CD4-positive, alpha-beta T cell treated with Interleukin-17A for 1 hour (primary cell): ENCODE measurements around the gene ASIC3.

Source experiments
- DNase-seq: peaks from one replicate; pipeline ENCODE4 v3.0.0-alpha.2; 2020

The ASIC3 gene

DNA sequence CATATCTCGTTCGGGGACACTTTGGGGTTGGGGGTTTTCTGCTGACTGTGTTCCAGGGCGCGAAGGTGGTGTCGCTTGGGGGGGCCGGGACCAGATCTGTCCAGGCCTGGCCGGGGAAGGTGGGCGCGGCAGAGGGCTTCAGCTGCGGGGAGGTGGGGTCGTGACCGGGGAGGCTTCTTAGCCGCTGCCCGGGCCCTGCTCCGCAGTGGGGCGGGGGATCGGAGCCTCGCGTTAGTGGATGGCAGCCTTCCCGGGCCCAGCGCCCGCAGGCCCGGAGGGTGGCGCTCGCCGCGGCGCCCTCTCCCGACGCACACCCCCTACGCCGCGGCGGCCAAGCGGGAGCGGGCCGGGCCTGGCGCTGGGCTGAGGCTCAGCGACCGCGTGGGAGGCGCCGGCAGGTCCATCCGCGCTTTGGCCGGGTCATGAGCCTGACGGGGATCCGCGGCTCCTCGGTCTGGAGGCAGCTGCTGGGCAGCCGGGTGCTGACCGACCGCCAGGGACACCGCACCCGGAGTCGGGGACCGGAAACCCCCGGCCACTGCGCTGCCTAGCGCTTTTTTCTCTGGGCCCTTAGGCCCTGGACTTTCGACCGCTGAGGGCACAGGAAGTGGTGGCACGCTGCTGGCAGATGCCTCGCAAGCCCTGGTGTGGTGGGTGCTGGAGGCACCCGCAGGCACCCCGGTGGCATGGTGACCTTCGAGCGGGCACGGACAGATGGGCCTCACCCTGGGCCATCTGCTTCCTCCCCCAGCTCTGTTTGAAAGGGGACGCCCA is 39.1 kb downstream of the ASIC3 start:
- DNase-seq, result peak; percentile 35

DNA sequence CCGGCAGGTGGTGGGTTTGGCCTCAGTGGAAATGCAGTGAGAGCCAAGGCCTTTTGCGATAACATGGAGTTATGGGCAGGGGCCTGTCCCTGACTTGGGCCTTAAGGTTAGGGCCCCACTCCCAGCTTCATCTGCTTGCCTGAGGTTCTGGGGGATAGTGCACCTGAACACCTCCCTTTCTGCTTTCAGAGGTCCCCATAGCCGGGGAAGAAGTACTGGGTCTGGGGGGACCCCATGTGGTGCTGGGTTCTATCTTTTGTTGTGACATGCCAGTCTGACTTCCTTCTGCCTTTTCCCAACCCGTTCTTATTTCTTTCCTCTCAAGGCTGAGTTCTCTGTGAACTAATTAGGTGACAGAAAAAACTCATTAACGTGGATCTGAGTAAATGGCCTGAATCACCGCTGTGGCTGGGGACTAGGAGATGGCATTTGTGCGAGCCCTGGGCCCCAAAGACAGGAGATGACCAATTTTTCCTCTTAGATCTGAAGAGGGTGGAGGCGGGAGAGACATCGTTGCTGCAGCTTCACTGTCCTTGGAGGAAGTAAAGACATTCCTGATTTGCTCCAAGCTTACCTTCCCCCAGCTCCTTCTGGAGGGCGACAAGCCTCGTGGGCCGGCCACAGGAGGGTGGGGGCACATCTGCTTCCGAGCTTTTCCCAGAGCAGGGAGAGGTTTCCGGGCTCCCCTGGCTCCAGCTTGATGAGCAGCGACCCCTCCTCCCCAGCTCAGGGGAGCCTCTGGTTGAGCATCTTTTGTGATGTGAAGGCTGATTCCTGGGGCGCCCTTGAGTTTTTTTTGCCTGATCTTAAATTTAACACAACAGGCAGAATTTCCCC is 39.9 kb downstream of the ASIC3 start:
- DNase-seq, result no peak

DNA sequence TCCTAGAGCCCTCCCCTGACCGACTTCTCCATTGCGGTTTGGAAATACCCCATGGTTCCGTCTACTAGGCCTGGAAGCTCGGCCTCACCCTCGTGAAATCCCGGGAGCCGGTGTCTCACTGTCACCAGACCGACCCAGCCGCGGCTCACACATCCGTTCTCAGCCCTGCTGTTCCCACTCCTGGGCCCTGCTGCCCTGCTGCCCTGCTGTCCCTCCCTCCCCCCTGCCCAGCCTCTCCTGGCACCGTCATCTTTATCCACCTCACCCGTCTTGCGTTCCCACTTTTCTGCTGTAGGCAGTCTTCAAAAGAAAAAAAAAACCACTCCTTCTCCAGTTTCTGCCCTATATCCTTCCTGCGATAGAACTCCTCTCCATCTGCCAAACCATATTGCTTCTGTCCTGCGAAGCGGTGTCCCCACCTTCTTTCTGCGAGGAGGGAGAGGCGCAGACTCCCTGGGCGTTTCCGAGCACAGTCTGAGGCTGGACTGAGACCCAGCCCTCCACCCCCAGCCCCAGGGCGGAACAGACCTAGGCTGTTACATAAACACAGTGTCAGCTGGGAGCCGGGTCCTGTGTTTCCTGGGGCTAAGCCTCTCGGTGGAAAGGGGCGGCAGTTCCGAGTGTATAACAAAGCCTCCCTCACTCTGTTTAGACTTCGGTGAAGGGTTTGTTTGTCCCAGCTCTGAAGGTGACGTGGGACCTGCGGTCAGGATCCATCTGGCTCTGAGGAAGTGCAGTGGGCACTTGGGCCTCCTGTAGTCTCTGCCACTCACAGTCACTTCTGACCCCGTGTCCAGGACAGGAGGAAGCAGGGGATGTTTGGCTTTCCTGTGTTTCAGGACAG is 40.7 kb downstream of the ASIC3 start:
- DNase-seq, result peak; percentile 31

DNA sequence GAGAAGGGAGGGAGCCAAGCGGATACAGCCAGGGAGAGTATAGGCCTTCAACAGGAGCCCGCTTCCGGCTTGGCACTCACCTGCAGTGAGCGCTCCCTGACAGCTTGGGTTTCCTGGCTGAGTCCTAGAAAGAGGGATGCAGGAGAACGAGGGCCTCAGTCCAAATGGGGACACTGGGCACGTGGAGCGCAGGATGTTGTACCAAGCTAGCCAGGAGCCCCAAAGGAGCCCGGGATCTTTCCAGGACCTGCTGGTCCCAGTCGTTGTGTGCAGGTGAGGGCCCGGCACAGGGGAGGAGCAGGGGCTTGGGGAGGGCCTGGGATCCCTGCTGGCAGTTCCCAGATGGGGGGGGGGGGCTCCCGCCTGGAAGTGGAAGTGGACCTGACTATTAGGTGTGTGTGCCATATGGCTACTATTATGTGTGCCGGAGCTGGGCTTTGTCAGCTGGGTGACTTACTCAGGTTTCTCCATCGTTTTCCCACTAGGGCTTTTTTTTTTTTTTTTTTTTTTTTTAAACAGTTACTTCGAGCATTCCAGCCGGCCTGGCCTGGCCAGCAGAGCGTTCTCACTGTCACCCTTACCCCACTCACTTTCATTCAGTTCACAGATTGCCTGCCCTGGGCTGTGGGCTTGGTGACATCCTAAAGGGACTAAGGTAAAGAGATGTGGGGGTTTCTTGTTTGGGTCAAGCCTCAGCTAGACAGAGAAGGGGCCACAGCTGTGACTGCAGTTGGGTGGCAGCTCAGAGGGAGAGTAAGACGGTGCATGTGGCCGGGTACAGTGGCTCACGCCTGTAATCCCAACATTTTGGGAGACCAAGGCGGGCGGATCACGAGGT is 41.8 kb downstream of the ASIC3 start:
- no peak for DNase-seq

DNA sequence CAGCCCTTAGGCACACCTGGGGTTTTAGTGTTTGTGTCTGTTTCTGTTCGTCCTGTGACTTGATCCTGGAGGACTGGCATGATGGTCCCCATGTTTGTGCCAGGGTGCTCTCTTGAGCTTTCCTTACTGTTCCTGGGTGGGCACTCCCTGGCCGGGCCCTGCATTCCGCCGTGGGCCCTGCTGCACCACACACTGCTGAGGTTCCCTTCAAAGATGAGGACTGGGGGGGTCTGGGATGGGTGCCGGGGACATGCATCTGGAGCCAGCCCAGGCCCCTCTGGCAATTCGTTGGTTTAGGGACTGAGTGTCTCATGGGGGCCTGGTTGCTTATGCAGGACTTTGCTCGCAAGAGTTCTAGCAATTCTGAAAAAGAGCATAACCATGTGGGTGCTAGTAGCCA is 42.7 kb downstream of the ASIC3 start:
- no peak for DNase-seq

DNA sequence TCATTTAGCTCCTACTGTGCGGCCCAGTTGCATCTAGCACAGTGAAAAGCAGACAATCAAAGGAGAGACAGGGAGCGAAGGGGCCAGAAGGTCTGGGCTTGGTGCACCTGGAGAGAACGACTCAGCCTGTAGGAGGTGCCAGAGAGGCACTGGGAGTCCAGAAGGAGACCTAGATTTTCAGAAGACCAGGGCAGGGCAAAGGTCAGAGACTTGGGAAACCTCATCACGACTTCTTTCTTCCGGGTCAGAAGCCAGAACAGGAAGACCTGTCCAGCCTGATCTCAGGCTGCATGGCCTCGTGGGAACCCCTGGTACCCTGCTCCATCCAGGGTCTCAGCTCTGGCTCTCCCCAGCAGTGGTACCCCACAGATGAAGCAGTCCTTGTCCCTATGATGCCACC is 43.1 kb downstream of the ASIC3 start:
- no peak for DNase-seq

DNA sequence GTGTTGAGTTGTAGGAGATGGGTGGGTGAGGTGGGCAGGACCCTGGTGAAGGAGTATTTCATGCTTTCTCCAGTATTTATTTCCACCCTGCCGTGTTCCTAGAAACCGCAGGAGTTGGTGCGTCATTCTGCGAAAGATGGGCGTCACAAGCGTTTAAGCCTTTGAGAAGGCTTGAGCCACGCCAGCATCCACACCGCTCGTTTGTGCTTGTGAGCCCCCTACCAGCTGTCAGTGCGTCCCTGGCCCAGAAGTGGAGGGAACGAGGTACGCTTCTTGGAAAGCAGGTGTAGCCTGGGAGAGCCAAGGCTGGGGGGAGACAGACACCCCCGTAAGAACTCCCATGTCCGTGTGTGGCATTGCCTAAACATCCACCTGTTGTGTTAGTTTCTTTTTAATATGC is 43.7 kb downstream of the ASIC3 start:
- DNase-seq, result no peak

DNA sequence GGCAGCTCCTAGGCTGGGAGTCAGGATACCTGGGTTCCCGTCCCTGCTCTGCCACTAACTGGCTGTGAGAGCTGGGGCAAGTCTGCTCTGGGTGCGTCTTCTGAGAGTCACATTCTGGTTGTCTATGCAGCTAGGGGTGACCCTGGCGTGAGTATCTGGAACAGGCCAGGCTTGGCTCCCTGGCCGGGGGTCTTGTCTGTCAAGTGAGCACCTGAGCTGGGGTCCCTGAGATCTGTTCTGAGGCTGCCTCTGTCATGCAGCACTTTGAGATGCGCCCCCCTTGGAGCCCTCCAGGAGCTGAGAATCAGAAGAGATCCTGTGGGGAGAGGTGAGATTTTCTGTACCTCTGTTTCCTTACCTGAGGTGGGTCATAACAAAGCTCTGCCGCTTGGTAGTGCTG is 45.4 kb downstream of the ASIC3 start:
- DNase-seq, result no peak

DNA sequence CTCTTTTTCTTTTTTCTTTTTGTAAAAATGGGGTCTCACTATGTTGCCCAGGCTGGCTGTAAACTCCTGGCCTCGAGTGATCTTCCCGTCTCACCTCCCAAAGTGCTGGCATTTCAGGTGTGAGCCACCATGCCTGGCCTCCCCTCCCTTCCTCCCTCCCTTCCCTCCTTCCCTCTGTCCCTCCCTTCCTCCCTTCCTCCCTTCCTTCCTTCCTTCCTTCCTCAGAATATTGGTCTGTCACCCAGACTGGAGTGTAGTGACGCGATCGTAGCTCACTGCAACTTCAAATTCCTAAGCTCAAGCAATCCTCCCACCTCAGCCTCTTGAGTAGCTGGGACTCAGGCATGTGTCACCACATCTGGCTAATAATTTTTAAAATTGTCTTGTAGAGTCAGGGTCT is 46.3 kb downstream of the ASIC3 start:
- DNase-seq, result no peak

DNA sequence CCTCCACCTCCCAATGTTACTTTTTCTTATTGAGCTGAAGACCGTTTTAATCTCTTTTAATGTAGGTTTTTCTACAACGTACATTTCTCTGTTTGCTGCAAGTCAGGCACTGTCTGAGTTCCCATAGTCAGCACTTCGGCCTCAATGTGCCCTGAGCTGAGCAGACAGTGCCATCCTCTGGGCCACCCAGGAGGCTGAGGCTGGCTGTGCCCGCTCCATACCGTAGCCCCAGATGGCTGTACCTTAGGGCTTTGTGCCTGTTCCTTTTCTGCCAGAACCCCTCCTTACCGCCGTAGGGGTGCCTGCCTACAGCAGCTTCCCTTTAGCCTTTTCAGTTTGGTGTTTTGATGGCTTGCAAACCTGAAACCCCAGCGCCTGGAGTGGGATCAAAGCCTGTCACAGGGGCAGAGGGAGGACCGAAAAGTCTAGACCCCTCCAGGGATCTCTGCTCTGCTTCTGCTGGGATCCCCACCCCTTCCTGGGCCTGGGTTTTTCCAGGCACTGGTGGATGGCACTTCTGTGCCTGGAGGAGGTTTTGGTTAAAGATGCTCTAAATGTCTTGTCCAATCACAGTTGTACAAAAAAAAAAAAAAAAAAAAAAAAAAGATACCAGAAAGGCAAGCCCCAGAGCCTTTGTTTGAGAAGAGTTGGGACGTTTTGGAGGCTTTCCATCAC is 46.9 kb downstream of the ASIC3 start:
- no peak for DNase-seq

DNA sequence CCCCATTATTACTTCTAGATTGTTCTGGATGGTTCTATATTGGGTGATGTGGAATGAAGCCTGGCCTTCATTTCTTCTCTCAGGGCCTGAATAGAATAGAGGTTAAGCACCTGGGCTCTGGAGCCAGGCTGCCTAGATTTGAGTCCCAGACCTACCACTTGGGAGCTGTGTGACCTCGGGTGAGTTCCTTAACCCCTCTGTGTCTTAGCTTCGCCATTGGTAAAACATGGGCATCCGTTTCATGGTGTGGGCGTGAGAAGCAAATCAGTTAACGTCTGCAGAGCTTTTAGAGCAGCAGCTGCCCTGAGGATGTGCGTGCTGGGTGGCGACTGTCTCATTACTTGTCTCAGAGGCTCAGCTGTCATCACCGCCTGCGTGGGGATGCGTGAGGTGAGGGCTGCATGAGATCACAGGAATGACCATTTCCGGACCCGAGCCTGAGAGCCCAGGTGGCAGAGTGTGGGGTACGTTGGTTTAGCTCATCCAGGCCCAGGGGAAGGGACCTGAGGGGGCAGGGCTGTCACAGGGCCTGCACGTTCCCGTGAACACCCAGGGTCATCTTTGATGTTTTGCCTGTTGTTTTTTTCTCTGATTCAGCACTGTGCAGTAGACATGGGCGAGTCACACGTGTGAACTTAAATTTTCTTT is 47.6 kb downstream of the ASIC3 start:
- DNase-seq, result no peak

DNA sequence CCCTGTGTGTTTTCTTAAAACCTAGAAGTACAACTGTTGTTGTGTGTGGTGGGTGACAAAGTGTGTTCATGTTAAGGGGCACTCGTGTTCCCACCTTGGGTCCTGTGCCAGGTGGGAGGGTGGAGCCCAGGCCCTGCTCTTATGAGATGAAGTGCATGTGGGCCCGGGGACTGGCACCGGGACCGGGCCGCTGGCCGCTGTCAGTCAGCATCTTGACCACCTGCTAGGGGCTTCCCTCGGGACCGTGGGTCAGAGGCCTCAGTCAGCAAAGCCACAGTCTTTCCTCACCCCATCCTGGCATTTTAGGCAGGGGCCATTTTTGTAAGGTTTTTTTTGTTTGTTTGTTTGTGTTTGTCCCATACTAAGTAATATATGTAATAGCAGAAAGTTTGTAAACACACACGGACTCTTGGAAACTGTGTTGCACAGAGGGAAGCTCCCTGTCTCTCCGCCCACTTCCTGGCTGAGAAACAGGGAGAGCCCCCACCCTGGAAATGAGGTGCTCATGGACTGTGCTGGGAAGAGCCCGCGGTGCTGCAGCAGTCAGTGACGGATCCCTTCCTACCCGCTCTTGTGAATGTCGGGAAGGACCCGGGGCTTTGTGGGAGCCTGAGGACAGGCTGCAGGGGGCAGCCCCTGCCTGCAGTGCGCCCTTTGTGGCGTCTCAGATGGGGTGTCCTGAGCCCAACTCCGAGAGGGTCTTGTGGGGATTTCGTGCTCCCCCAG is 51.3 kb downstream of the ASIC3 start:
- DNase-seq, result no peak

DNA sequence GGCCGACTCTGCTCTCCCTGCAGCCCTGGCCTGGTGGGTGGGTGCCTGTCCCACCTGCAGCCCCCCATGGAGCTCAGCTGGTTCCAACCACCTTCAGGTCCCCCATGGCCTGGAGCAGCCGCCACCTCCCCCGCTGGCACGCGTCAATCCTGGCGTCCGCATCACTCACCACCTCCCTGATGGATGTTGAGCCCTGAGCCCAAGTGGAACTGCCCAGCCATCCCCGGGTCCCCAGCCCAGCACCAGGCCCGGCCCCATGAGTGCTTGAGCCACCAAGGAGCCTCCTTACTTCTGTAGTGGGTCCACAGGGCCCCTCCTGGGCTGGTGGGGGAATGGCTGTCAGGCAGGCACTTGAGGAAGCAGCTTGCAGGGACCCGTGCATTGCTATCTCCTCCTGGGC is 52.6 kb downstream of the ASIC3 start:
- no peak for DNase-seq

DNA sequence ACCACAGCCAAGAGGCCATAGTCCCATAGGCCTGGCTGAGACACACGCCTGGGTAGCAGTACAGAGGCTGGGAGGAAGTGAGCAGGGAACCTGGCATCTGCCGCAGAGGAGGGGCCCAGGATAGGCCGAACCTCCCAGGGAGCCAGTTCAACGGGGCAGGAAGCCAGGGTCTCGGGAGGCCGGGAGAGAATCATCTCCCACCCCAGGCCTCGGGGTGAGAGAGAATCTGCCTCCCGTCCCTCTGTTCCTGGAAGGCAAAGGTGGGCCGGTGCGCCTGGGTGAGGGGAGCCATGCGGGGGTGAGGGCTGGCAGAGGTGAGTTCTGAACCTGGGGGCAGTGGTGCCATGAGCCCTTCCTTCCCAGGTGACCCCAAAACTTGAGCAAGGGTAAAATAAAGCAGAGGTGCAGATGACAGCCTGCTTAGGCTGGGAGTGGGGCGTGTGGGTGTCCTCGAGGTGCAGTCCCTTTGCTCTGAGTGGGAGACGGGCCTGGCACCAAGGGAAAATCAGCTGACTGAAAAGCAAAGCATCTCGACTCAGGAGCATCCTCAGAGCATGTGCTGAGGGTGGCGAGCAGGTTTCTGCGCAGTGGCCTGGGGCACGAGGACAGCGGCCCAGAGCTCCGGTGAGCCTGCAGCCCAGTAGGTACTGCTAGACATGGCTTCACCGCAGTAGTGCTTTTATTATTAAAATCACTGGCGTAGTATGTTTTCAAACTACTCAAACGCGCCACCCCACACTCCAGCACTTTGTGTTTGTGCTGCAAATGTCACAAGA is 53.5 kb downstream of the ASIC3 start:
- DNase-seq, result no peak
